Stimulated activated naive CD4-positive, alpha-beta T cell treated with Interleukin-2 at 50 U/mL for 16 hours (primary cell): ENCODE data around the gene FUBP3.

Experiments used
- DNase-seq: peaks from one replicate; lab custom pipeline; 2025; lab: John Stamatoyannopoulos, UW

FUBP3 gene

GRCh38 chr9:130634191-130634768 is 54.9 kb downstream of the FUBP3 start:
- DNase-seq, result no peak

GRCh38 chr9:130634801-130635200 is 55.4 kb downstream of the FUBP3 start:
- DNase-seq, result no peak

- no peak for DNase-seq
Measured at GRCh38 chr9:130635306-130635705, 55.9 kb downstream of the FUBP3 start.

GRCh38 chr9:130635721-130636647 is 56.6 kb downstream of the FUBP3 start:
- no peak for DNase-seq

- DNase-seq, result no peak
Measured at GRCh38 chr9:130636648-130637020, 57.3 kb downstream of the FUBP3 start.

GRCh38 chr9:130638284-130639123 is 59.1 kb downstream of the FUBP3 start:
- DNase-seq, result no peak

GRCh38 chr9:130639124-130639765 is 59.9 kb downstream of the FUBP3 start:
- no peak for DNase-seq

- DNase-seq, result no peak
Measured at GRCh38 chr9:130639866-130640555, 60.6 kb downstream of the FUBP3 start.

GRCh38 chr9:130640681-130641080 is 61.3 kb downstream of the FUBP3 start:
- DNase-seq, result no peak

- no peak for DNase-seq
Measured at GRCh38 chr9:130642926-130643325, 63.5 kb downstream of the FUBP3 start.

- no peak for DNase-seq
Measured at GRCh38 chr9:130651221-130651620, 71.8 kb downstream of the FUBP3 start.

- DNase-seq, result no peak
Measured at GRCh38 chr9:130651752-130652151, 72.4 kb downstream of the FUBP3 start.

GRCh38 chr9:130654879-130655278 is 75.5 kb downstream of the FUBP3 start:
- no peak for DNase-seq

GRCh38 chr9:130658893-130659698 is 79.7 kb downstream of the FUBP3 start:
- DNase-seq, result no peak

- DNase-seq, result no peak
Measured at GRCh38 chr9:130659699-130660248, 80.4 kb downstream of the FUBP3 start.

- no peak for DNase-seq
Measured at GRCh38 chr9:130660326-130660682, 80.9 kb downstream of the FUBP3 start.

- DNase-seq, result no peak
Measured at GRCh38 chr9:130660683-130661450, 81.5 kb downstream of the FUBP3 start.

GRCh38 chr9:130661451-130662098 is 82.2 kb downstream of the FUBP3 start:
- no peak for DNase-seq
